ENCODE data around the gene TEAD1.
A peak's percentile ranks its signal among the peaks of the same experiment; 100 is the strongest.

GRCh38 chr11:12827929-12828812 is 153.9 kb downstream of the TEAD1 start:
- TF ChIP-seq, protein P1, sequence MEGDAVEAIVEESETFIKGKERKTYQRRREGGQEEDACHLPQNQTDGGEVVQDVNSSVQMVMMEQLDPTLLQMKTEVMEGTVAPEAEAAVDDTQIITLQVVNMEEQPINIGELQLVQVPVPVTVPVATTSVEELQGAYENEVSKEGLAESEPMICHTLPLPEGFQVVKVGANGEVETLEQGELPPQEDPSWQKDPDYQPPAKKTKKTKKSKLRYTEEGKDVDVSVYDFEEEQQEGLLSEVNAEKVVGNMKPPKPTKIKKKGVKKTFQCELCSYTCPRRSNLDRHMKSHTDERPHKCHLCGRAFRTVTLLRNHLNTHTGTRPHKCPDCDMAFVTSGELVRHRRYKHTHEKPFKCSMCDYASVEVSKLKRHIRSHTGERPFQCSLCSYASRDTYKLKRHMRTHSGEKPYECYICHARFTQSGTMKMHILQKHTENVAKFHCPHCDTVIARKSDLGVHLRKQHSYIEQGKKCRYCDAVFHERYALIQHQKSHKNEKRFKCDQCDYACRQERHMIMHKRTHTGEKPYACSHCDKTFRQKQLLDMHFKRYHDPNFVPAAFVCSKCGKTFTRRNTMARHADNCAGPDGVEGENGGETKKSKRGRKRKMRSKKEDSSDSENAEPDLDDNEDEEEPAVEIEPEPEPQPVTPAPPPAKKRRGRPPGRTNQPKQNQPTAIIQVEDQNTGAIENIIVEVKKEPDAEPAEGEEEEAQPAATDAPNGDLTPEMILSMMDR (optimal IDR thresholded peaks at IDR 0.05 in 1 of 3, IDR thresholded peaks at IDR 0.05 in 1 of 3, conservative IDR thresholded peaks at IDR 0.05 in 1 of 3; ENCODE audit: extremely low read depth in 1 of 3, insufficient read depth in 2 of 3, low read length in 3 of 3): peak in 1 of 3 experiments; percentile 26
- no peak for TF ChIP-seq EZH2 (IDR thresholded peaks at IDR 0.05; ENCODE audit: low read length)
